Measurements from ENCODE around the gene CPZ. TPM values are rescaled to one million over a fixed set of nuclear protein-coding genes. Genes with fewer than 3 reads are reported as not detected.
A peak's percentile ranks its signal among the peaks of the same experiment; 100 is the strongest.

The CPZ gene
- total and polyA plus RNA-seq, 2 donors: 0.94 to 4.4 TPM

DNA sequence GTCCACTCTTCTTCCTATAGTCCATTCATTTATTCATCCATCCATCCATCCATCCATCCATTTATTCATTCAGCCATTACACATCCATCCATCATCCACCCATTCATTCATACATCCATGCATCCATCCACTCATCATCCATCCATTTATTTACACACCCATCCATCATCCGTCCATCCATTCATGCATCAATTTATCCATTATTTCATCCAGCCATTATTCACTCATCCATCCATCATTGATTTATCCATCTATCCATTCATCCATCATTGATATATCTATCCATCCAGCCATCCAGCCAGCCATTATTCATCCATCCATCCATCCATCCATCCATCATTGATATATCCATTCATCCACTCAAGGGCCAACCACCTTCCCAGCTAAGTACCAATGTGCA, 12.7 kb downstream of the CPZ start:
- H3K4me1 ChIP-seq (ENCODE audit: control insufficient read depth in 2 of 2, insufficient read depth in 2 of 2, low read length in 2 of 2): no peaks in the 10 kb centered on the region
- 94% methylated on average over 1 of the region's 1 CpG for WGBS

DNA sequence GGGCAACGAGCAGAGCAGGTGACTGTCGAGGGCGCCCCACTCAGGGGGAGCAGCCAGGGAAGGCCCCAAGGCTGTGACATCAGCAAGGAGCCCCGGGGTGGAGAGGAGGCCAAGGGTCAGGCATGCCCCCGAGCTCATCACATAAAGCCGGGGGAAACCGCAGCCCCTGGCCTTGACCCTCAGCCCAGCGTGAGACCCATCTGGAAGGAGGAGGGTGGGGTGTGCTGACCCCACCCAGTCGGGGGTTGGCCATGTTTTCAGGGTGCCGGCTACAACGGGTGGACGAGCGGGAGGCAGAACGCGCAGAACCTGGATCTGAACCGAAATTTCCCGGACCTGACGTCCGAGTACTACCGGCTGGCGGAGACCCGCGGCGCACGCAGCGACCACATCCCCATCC, 13.9 kb downstream of the CPZ start:
- Histone ChIP-seq H3K4me3 (ENCODE audit: low read length in 2 of 2) (no peak overlapping the region), H3K27ac (ENCODE audit: low read depth in 1 of 2, low read length in 1 of 2) (no peak overlapping the region), H3K27me3 (ENCODE audit: control insufficient read depth in 2 of 2, insufficient read depth in 1 of 2, low read length in 1 of 2) (peaks cover 0 to 9% of the 10 kb centered on the region in 2 donors), H3K9me3 (ENCODE audit: control insufficient read depth in 2 of 2, insufficient read depth in 1 of 2, low read length in 1 of 2) (no peaks in the 10 kb centered on the region), H3K36me3 (ENCODE audit: control insufficient read depth in 2 of 2, insufficient read depth in 2 of 2, low read length in 1 of 2) (no peaks in the 10 kb centered on the region), H3K4me1 (ENCODE audit: control insufficient read depth in 2 of 2, insufficient read depth in 2 of 2, low read length in 2 of 2) (no peaks in the 10 kb centered on the region)
- WGBS: 90% methylated on average over 26 of the region's 26 CpGs
- no peak for DNase-seq (ENCODE audit: low read depth in 6 of 9, low spot score in 9 of 9)

More for the DNA sequence above, 12.7 kb downstream of the CPZ start:
- DNase-seq (ENCODE audit: low read depth in 6 of 9, low spot score in 9 of 9): no peak
- Histone ChIP-seq H3K9me3 (ENCODE audit: control insufficient read depth in 2 of 2, insufficient read depth in 1 of 2, low read length in 1 of 2) (no peaks in the 10 kb centered on the region), H3K36me3 (ENCODE audit: control insufficient read depth in 2 of 2, insufficient read depth in 2 of 2, low read length in 1 of 2) (no peaks in the 10 kb centered on the region), H3K27me3 (ENCODE audit: control insufficient read depth in 2 of 2, insufficient read depth in 1 of 2, low read length in 1 of 2) (peaks cover 0 to 9% of the 10 kb centered on the region in 2 donors), H3K27ac (ENCODE audit: low read depth in 1 of 2, low read length in 1 of 2) (no peak overlapping the region), H3K4me3 (ENCODE audit: low read length in 2 of 2) (no peak overlapping the region)

DNA sequence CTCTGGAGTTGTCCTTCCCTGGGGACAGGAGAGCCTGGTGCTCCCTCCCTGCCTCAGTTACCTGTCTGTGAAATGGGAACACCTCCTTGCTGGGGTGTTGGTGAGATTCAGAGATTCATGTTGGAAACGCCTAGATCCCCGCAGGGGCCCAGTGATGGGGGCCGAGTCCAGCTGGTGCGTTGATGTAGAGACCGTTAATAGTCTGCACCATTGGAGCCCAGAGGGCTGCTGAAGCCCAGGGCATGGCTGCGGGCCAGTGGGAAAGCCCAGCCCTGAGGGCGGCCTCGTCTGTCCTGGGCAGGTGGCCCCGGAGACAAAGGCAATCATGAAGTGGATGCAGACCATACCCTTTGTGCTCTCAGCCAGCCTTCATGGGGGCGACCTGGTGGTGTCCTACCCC, 14.4 kb downstream of the CPZ start:
- Histone ChIP-seq H3K27ac (ENCODE audit: low read depth in 1 of 2, low read length in 1 of 2) (no peak overlapping the region), H3K4me1 (ENCODE audit: control insufficient read depth in 2 of 2, insufficient read depth in 2 of 2, low read length in 2 of 2) (no peaks in the 10 kb centered on the region), H3K9me3 (ENCODE audit: control insufficient read depth in 2 of 2, insufficient read depth in 1 of 2, low read length in 1 of 2) (no peaks in the 10 kb centered on the region), H3K4me3 (ENCODE audit: low read length in 2 of 2) (no peak overlapping the region), H3K27me3 (ENCODE audit: control insufficient read depth in 2 of 2, insufficient read depth in 1 of 2, low read length in 1 of 2) (peaks cover 0 to 9% of the 10 kb centered on the region in 2 donors), H3K36me3 (ENCODE audit: control insufficient read depth in 2 of 2, insufficient read depth in 2 of 2, low read length in 1 of 2) (no peaks in the 10 kb centered on the region)
- no peak for DNase-seq (ENCODE audit: low read depth in 6 of 9, low spot score in 9 of 9)
- WGBS: 84% methylated on average over 10 of the region's 10 CpGs

DNA sequence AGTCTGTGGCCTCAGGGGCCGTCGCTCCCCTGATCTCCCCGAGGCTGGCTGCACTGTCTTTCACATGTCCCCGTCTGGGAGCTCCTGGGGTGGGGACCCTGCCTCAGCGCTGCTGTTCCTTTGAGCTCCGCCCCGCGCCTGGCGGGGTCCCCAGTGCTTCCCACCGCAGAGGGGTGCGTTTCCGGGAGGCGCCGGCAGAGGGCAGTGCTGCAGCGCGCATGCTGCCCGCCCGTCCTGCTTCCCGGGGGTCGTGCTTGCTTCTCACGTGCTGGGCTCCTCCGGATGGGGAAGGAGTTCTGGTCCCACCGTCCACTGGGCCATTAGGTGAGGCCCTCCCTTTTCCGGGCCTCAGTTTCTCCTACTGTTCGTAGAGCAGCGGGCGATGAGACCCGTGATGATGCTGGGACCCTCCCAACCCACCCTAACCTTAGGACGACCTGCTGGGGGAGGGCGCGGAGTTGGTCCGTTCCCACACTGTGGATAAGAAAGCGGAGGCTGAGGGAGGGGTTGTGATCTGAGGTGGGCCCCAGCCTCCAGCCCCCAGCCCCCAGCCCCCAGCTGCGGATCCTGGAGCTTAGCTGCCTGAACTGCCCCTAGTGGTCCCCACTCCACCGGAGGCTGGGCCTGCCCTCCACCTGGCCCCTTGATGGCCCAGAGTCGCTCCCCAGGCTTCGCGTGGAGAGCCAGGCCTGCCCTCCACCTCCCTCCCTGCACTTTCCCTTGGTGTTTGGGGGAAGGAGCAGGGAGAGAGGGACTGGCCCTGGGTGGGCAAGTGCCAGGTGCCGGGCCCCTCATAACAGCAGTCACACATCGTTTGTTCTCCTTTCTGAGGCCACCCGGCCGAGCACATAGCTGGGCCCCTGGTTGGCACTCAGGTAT, 15.3 kb downstream of the CPZ start:
- 25% methylated on average over 42 of the region's 42 CpGs for whole genome bisulfite sequencing
- peak in 3 of 9 donors; percentile 25 to 41 (median 33) for DNase-seq (ENCODE audit: low read depth in 6 of 9, low spot score in 9 of 9)
- H3K9me3 ChIP-seq (ENCODE audit: control insufficient read depth in 2 of 2, insufficient read depth in 1 of 2, low read length in 1 of 2): no peaks in the 10 kb centered on the region

DNA sequence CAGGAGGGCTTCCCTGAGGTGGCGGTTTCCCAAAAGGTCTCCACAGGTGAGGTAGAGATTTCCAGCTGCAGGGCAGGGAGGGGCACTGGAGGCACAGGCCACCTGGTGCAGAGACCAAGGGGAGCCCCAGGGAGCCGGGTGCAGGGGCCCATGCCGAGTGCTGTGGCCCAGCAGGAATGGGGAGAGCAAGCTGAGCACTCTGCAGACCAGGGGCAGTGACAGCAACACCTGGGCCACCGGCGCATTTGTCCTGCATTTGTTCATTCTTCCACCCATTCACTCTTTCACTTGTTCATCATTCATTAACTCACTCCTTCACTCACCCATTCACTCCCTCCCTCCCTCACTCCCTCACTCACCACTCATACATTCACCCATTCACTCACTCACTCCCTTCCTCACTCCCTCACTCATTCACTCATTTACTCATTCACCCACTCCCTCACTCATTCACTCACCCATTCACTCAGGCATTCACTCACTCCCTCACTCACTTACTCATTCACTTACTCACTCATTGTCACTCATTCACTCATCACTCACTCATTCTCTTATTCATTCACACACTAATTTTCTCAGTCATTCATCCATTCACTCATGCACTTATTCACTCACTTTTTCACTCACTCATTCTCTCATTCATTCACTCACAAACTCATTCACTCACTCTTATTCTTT, 16.3 kb downstream of the CPZ start:
- no peak for DNase-seq (ENCODE audit: low read depth in 6 of 9, low spot score in 9 of 9)

More for the DNA sequence above, 15.3 kb downstream of the CPZ start:
- Histone ChIP-seq H3K27me3 (ENCODE audit: control insufficient read depth in 2 of 2, insufficient read depth in 1 of 2, low read length in 1 of 2) (peaks cover 0 to 5% of the 10 kb centered on the region in 2 donors), H3K36me3 (ENCODE audit: control insufficient read depth in 2 of 2, insufficient read depth in 2 of 2, low read length in 1 of 2) (no peaks in the 10 kb centered on the region), H3K4me3 (ENCODE audit: low read length in 2 of 2) (no peak overlapping the region), H3K4me1 (ENCODE audit: control insufficient read depth in 2 of 2, insufficient read depth in 2 of 2, low read length in 2 of 2) (no peaks in the 10 kb centered on the region), H3K27ac (ENCODE audit: low read depth in 1 of 2, low read length in 1 of 2) (no peak overlapping the region)

DNA sequence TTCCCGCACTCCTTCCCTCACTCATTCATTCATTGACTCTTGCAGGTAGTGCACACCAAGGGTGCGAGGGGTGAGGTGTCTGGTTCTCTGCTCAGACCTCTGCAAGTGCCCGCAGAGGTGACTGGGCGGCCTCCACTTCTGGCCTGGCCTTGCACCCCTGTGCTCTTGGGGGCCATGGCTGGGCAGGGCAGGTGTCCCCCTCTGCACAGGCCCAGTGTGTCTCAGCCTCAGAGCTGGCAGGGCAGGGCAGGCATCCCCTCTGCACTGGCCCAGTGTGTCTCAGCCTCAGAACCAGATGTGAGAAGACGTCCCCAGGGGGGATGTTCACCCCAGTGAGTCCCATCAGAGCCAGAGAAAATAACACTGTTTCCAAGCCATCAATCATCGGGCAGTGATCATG, 16.8 kb downstream of the CPZ start:
- Histone ChIP-seq H3K4me3 (ENCODE audit: low read length in 2 of 2) (no peak overlapping the region), H3K36me3 (ENCODE audit: control insufficient read depth in 2 of 2, insufficient read depth in 2 of 2, low read length in 1 of 2) (no peaks in the 10 kb centered on the region), H3K4me1 (ENCODE audit: control insufficient read depth in 2 of 2, insufficient read depth in 2 of 2, low read length in 2 of 2) (no peaks in the 10 kb centered on the region), H3K27ac (ENCODE audit: low read depth in 1 of 2, low read length in 1 of 2) (no peak overlapping the region), H3K27me3 (ENCODE audit: control insufficient read depth in 2 of 2, insufficient read depth in 1 of 2, low read length in 1 of 2) (peaks cover 0 to 2% of the 10 kb centered on the region in 2 donors), H3K9me3 (ENCODE audit: control insufficient read depth in 2 of 2, insufficient read depth in 1 of 2, low read length in 1 of 2) (no peaks in the 10 kb centered on the region)
- DNase-seq (ENCODE audit: low read depth in 6 of 9, low spot score in 9 of 9): no peak
- 82% methylated on average over 6 of the region's 6 CpGs for WGBS

More for the DNA sequence above, 16.3 kb downstream of the CPZ start:
- H3K9me3 ChIP-seq (ENCODE audit: control insufficient read depth in 2 of 2, insufficient read depth in 1 of 2, low read length in 1 of 2): no peaks in the 10 kb centered on the region
- H3K27me3 ChIP-seq (ENCODE audit: control insufficient read depth in 2 of 2, insufficient read depth in 1 of 2, low read length in 1 of 2): peaks cover 0 to 2% of the 10 kb centered on the region in 2 donors
- WGBS: 74% methylated on average over 5 of the region's 5 CpGs
- H3K4me3 ChIP-seq (ENCODE audit: low read length in 2 of 2): no peak overlapping the region
- no peak overlapping the region for H3K27ac ChIP-seq (ENCODE audit: low read depth in 1 of 2, low read length in 1 of 2)
- H3K4me1 ChIP-seq (ENCODE audit: control insufficient read depth in 2 of 2, insufficient read depth in 2 of 2, low read length in 2 of 2): no peaks in the 10 kb centered on the region
- no peaks in the 10 kb centered on the region for H3K36me3 ChIP-seq (ENCODE audit: control insufficient read depth in 2 of 2, insufficient read depth in 2 of 2, low read length in 1 of 2)

DNA sequence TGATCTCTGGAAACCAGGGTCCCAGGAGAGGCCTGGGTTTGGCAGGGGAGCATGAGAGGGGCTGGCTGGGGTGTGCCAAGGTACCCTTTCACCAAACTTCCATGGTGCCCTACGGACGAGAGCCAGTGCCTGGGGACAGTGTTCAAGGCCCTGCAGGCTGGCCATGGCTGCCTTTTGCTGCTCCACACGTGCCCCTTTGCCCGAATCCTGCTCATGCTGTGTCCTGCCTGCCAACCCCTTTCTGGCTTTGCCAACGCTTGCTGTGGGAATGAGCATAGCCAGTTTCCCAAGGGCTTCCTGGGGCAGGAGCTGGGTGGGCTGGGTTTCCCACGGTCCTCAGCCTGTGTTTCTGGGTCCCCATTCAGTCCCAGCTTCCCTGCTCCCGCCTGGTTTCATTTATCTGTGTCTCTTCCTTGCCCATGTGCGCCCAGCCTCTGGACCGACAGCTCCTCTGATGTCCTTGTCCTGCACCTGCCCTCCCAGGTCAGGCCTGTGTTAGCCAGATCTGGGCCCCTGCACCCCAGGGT, 17.3 kb downstream of the CPZ start:
- DNase-seq (ENCODE audit: low read depth in 6 of 9, low spot score in 9 of 9): no peak
- Histone ChIP-seq H3K4me3 (ENCODE audit: low read length in 2 of 2) (no peak overlapping the region), H3K36me3 (ENCODE audit: control insufficient read depth in 2 of 2, insufficient read depth in 2 of 2, low read length in 1 of 2) (no peaks in the 10 kb centered on the region), H3K27me3 (ENCODE audit: control insufficient read depth in 2 of 2, insufficient read depth in 1 of 2, low read length in 1 of 2) (peaks cover 0 to 2% of the 10 kb centered on the region in 2 donors), H3K9me3 (ENCODE audit: control insufficient read depth in 2 of 2, insufficient read depth in 1 of 2, low read length in 1 of 2) (no peaks in the 10 kb centered on the region), H3K27ac (ENCODE audit: low read depth in 1 of 2, low read length in 1 of 2) (no peak overlapping the region), H3K4me1 (ENCODE audit: control insufficient read depth in 2 of 2, insufficient read depth in 2 of 2, low read length in 2 of 2) (no peaks in the 10 kb centered on the region)
- WGBS: 84% methylated on average over 9 of the region's 9 CpGs

DNA sequence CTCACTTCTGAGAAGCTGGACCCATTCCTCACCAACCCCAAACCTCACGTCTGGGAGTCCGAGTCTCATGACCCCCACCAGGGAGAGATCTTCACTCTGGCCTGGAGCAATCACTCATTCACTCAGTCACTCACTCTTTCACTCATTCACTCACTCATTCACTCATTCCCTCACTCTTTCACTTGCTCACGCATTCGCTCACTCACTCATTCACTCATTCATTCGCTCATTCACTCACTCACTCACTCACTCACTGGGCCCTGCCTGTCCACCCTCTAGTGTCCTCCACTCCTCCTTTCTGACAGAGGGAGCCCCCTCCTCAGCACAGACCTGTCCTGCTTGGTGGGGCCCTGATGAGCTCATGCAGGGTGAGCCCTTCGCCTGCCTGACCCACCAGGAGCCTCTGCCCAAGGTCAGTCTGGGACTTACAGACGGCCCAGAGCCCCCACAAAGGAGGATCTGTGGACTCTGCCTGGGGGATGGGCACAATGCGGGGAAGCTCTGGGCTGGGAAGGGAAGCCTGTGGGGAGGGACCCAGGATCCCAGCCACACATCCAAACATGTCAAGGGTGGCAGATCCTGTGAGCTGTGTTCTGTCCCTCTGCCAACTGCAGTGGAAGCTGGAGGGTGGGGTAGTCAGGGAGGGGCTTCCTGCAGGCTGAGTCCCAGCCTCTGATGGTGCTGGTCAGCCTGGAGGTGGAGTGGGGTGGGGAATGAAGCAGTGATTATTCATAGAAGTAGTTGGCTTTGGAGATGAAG, 18.5 kb downstream of the CPZ start:
- H3K36me3 ChIP-seq (ENCODE audit: control insufficient read depth in 2 of 2, insufficient read depth in 2 of 2, low read length in 1 of 2): no peaks in the 10 kb centered on the region
- H3K4me3 ChIP-seq (ENCODE audit: low read length in 2 of 2): no peak overlapping the region
- H3K4me1 ChIP-seq (ENCODE audit: control insufficient read depth in 2 of 2, insufficient read depth in 2 of 2, low read length in 2 of 2): no peaks in the 10 kb centered on the region
- H3K27me3 ChIP-seq (ENCODE audit: control insufficient read depth in 2 of 2, insufficient read depth in 1 of 2, low read length in 1 of 2): peaks cover 0 to 2% of the 10 kb centered on the region in 2 donors
- no peak overlapping the region for H3K27ac ChIP-seq (ENCODE audit: low read depth in 1 of 2, low read length in 1 of 2)
- no peak for DNase-seq (ENCODE audit: low read depth in 6 of 9, low spot score in 9 of 9)
- H3K9me3 ChIP-seq (ENCODE audit: control insufficient read depth in 2 of 2, insufficient read depth in 1 of 2, low read length in 1 of 2): no peaks in the 10 kb centered on the region
- 86% methylated on average over 8 of the region's 8 CpGs for WGBS
